IMR-90 (cell line): ENCODE data around the gene STX2. TPM values are rescaled to one million over a fixed set of nuclear protein-coding genes. Genes with fewer than 3 reads are reported as not detected.

Experiments used
- ATAC-seq: fragments of 200-7000 bp; cut with Tn5 transposase; 2 replicates; pipeline ENCODE4 v1.9.1; 2020; ENCODE audit warnings: low read depth, mild to moderate bottlenecking, moderate library complexity
- BruUV-seq: library from RNA; stranded (reverse); fragments of 400-500 nt; replicated peaks from 2 replicates; lab custom pipeline; 2021; lab: Mats Ljungman, UMichigan
- CTCF ChIA-PET: fragments of 300-600 bp; formaldehyde crosslinking; extraction: SDS; loops from one replicate; lab custom pipeline; 2021; ENCODE audit warnings: antibody characterized with exemption; lab: Yijun Ruan, JAX
- POLR2A ChIA-PET: fragments of 300-600 bp; sonication (Branson Sonifier 250); formaldehyde crosslinking; loops from one replicate; lab custom pipeline; 2022; ENCODE audit warnings: antibody characterized with exemption; ENCODE audit not compliant: unreplicated experiment; lab: Charles Lee
- DNase-seq: peaks from one replicate; pipeline ENCODE4 v3.0.0; 2013
- H2AFZ ChIP-seq: replicated peaks from 2 replicates; pipeline ENCODE3; 2013; ENCODE audit warnings: low read length, mild to moderate bottlenecking; ENCODE audit not compliant: poor library complexity
- H2AK5ac ChIP-seq: 2 replicates; pipeline ENCODE4 v1.6.1; 2013; ENCODE audit warnings: low read depth, low read length, inconsistent platforms
- H2AK9ac ChIP-seq: replicated peaks from 2 replicates; pipeline ENCODE3; 2013; ENCODE audit warnings: mild to moderate bottlenecking, low read depth, low read length, moderate library complexity; ENCODE audit not compliant: poor library complexity
- H2BK120ac ChIP-seq: 2 replicates; pipeline ENCODE4 v1.6.1; 2013; ENCODE audit warnings: low read depth, low read length, inconsistent platforms
- H2BK15ac ChIP-seq: 3 replicates; pipeline ENCODE4 v1.6.1; 2013; ENCODE audit warnings: low read depth, low read length, inconsistent platforms
- H2BK20ac ChIP-seq: 2 replicates; pipeline ENCODE4 v1.6.1; 2013; ENCODE audit warnings: low read depth, mild to moderate bottlenecking, inconsistent platforms, low read length, moderate library complexity
- H2BK5ac ChIP-seq: 2 replicates; pipeline ENCODE4 v1.6.1; 2013; ENCODE audit warnings: mild to moderate bottlenecking, low read depth, low read length, inconsistent platforms; ENCODE audit not compliant: poor library complexity, severe bottlenecking
- H3K14ac ChIP-seq: replicated peaks from 2 replicates; pipeline ENCODE4 v1.6.1; 2013; ENCODE audit warnings: low read depth, low read length, inconsistent platforms
- H3K18ac ChIP-seq: 2 replicates; pipeline ENCODE4 v1.6.1; 2013; ENCODE audit warnings: low read depth, low read length, control low read depth
- H3K23ac ChIP-seq: 2 replicates; pipeline ENCODE4 v1.6.1; 2013; ENCODE audit warnings: low read depth, low read length, inconsistent platforms
- H3K27ac ChIP-seq: 2 replicates; pipeline ENCODE4 v1.5.1; 2013; ENCODE audit warnings: mild to moderate bottlenecking, control low read depth, low read length; ENCODE audit not compliant: insufficient read depth
- H3K27me3 ChIP-seq: 2 replicates; pipeline ENCODE4 v1.6.1; 2013; ENCODE audit warnings: low read length; ENCODE audit not compliant: control insufficient read depth, insufficient read depth
- H3K36me3 ChIP-seq: 2 replicates; pipeline ENCODE4 v1.6.1; 2013; ENCODE audit warnings: low read length, mixed read lengths; ENCODE audit not compliant: control insufficient read depth, insufficient read depth
- H3K4ac ChIP-seq: 2 replicates; pipeline ENCODE4 v1.6.1; 2013; ENCODE audit warnings: low read depth, low read length, inconsistent platforms
- H3K4me1 ChIP-seq: 2 replicates; pipeline ENCODE4 v1.6.1; 2013; ENCODE audit warnings: low read length, mixed read lengths; ENCODE audit not compliant: control insufficient read depth, insufficient read depth
- H3K4me2 ChIP-seq: 2 replicates; pipeline ENCODE4 v1.6.1; 2013; ENCODE audit warnings: low read depth, mild to moderate bottlenecking, control low read depth, low read length, moderate library complexity
- H3K4me3 ChIP-seq: 2 replicates; pipeline ENCODE4 v1.5.1; 2013; ENCODE audit warnings: low read depth, mild to moderate bottlenecking, control low read depth, low read length, moderate library complexity; ENCODE audit not compliant: insufficient read depth
- H3K56ac ChIP-seq: 2 replicates; pipeline ENCODE4 v1.6.1; 2013; ENCODE audit warnings: low read length, inconsistent platforms; ENCODE audit not compliant: insufficient read depth; ENCODE audit errors: extremely low read depth
- H3K79me1 ChIP-seq, 2 experiments: 2 replicates each; pipeline ENCODE4 v1.6.1; 2013; ENCODE audit warnings: low read length in 2 of 2, inconsistent platforms in 1 of 2, low read depth in 1 of 2
- H3K9ac ChIP-seq: 2 replicates; pipeline ENCODE4 v1.6.1; 2013; ENCODE audit warnings: low read depth, low read length, control low read depth
- H3K9me1 ChIP-seq: 2 replicates; pipeline ENCODE4 v1.6.1; 2013; ENCODE audit warnings: low read length, inconsistent platforms; ENCODE audit not compliant: insufficient read depth
- H3K9me3 ChIP-seq: 2 replicates; pipeline ENCODE4 v1.6.1; 2013; ENCODE audit warnings: low read length; ENCODE audit not compliant: control insufficient read depth, insufficient read depth
- H4K20me1 ChIP-seq: 2 replicates; pipeline ENCODE4 v1.6.1; 2013; ENCODE audit warnings: low read length, inconsistent platforms; ENCODE audit not compliant: insufficient read depth
- H4K5ac ChIP-seq: 2 replicates; pipeline ENCODE4 v1.6.1; 2013; ENCODE audit warnings: mild to moderate bottlenecking, low read depth, low read length, control low read depth
- H4K8ac ChIP-seq, 2 experiments: 2 replicates each; pipeline ENCODE4 v1.6.1; 2013; ENCODE audit warnings: low read depth in 2 of 2, low read length in 2 of 2, control low read depth in 1 of 2, inconsistent platforms in 1 of 2
- H4K91ac ChIP-seq: 2 replicates; pipeline ENCODE4 v1.6.1; 2013; ENCODE audit warnings: low read depth, low read length, inconsistent platforms; ENCODE audit not compliant: insufficient read depth
- BHLHE40 ChIP-seq: fragments of 150-350 bp; IDR thresholded peaks from 2 replicates; pipeline ENCODE4 v1.6.1; 2016; ENCODE audit warnings: mild to moderate bottlenecking, low read depth, low read length
- CEBPB ChIP-seq: IDR thresholded peaks from 2 replicates; pipeline ENCODE4 v1.6.1; 2012; ENCODE audit warnings: low read depth, low read length, improper control_type of control experiment
- CHD1 ChIP-seq: IDR thresholded peaks from 2 replicates; pipeline ENCODE4 v1.6.1; 2012; ENCODE audit warnings: low read depth, low read length, improper control_type of control experiment
- CTCF ChIP-seq: conservative IDR thresholded peaks from 2 replicates; pipeline ENCODE4 v1.5.1; 2012; ENCODE audit warnings: mild to moderate bottlenecking, low read depth, low read length, improper control_type of control experiment
- ELK1 ChIP-seq: fragments of 150-350 bp; IDR thresholded peaks from 2 replicates; pipeline ENCODE4 v1.6.1; 2016; ENCODE audit warnings: low read depth, mild to moderate bottlenecking, low read length, moderate library complexity, borderline replicate concordance
- FOS ChIP-seq: fragments of 150-350 bp; IDR thresholded peaks from 2 replicates; pipeline ENCODE4 v1.6.1; 2016; ENCODE audit warnings: low read depth, low read length
- MAFK ChIP-seq: IDR thresholded peaks from 2 replicates; pipeline ENCODE4 v1.6.1; 2012; ENCODE audit warnings: low read depth, low read length, improper control_type of control experiment
- MAZ ChIP-seq: IDR thresholded peaks from 2 replicates; pipeline ENCODE4 v1.6.1; 2012; ENCODE audit warnings: low read depth, mild to moderate bottlenecking, low read length, improper control_type of control experiment, moderate library complexity, borderline replicate concordance
- MXI1 ChIP-seq: IDR thresholded peaks from 2 replicates; pipeline ENCODE4 v1.6.1; 2012; ENCODE audit warnings: low read depth, mild to moderate bottlenecking, low read length, moderate library complexity, borderline replicate concordance
- NFE2L2 ChIP-seq: fragments of 150-350 bp; IDR thresholded peaks from 2 replicates; pipeline ENCODE4 v1.6.1; 2016; ENCODE audit warnings: low read depth, mild to moderate bottlenecking, low read length
- POLR2A ChIP-seq: IDR thresholded peaks from 2 replicates; pipeline ENCODE4 v1.6.1; 2012; ENCODE audit warnings: mild to moderate bottlenecking, low read depth, low read length
- RAD21 ChIP-seq: IDR thresholded peaks from 2 replicates; pipeline ENCODE4 v1.6.1; 2012; ENCODE audit warnings: low read length, improper control_type of control experiment
- RCOR1 ChIP-seq: IDR thresholded peaks from 2 replicates; pipeline ENCODE4 v1.6.1; 2012; ENCODE audit warnings: mild to moderate bottlenecking, low read length, improper control_type of control experiment; ENCODE audit not compliant: insufficient replicate concordance
- RFX5 ChIP-seq: IDR thresholded peaks from 2 replicates; pipeline ENCODE4 v1.8.0; 2012; ENCODE audit warnings: low read depth, mild to moderate bottlenecking, low read length, moderate library complexity
- SMC3 ChIP-seq: fragments of 150-350 bp; IDR thresholded peaks from 2 replicates; pipeline ENCODE4 v1.6.1; 2016; ENCODE audit warnings: low read depth, mild to moderate bottlenecking, antibody characterized with exemption, low read length, moderate library complexity
- USF2 ChIP-seq: fragments of 150-350 bp; IDR thresholded peaks from 2 replicates; pipeline ENCODE4 v1.6.1; 2017; ENCODE audit warnings: mild to moderate bottlenecking, antibody characterized with exemption, low read length, low read depth
- WGBS, 2 experiments: methylation state at CpG; one replicate each; pipeline versions ENCODE4 v1.1.5 to v1.1.7; 2013; ENCODE audit warnings: missing lambda C conversion rate in 2 of 2; ENCODE audit not compliant: insufficient read length in 1 of 2; ENCODE audit errors: extremely low coverage in 2 of 2; 5-methylcytosine and 5-hydroxymethylcytosine counted together
- dilution Hi-C: fragments of 300-500 bp; cut with HindIII; formaldehyde crosslinking; loops from one replicate; pipeline ENCODE4 v1.14.3; 2018; ENCODE audit warnings: low sequenced_read_pairs; ENCODE audit not compliant: unreplicated experiment
- in situ Hi-C: fragments of 300-500 bp; cut with MboI; formaldehyde crosslinking; loops from 3 replicates; pipeline ENCODE4 v1.14.3; 2019; ENCODE audit warnings: low sequenced_read_pairs, inconsistent platforms, mixed read lengths
- intact Hi-C: fragments of 100-400 bp; cut with micrococcal nuclease; formaldehyde crosslinking; loops from 2 replicates; pipeline ENCODE4 v1.10.0; 2022
- polyA plus RNA-seq, 3 experiments: library from polyadenylated mRNA; depleted of rRNA; stranded (reverse); fragments of >200 nt; gene quantifications; 2 replicates each; pipeline ENCODE4 v1.2.3, GENCODE V29; 2012; ENCODE audit warnings: low replicate concordance in 1 of 3
- total RNA-seq: library from RNA; depleted of rRNA; stranded (reverse); fragments of >200 nt; gene quantifications from 2 replicates; pipeline ENCODE4 v1.2.3, GENCODE V29; 2012

The STX2 gene
- total and polyA plus RNA-seq, 2 of the 4 experiments (the other 2 are of a cell fraction) = 26.9 to 32.5 TPM

GRCh38 chr12:130742112-130742511 is 96.9 kb downstream of the STX2 start:
- Histone ChIP-seq H2AK9ac (no peak overlapping the region), H3K23ac (no peak overlapping the region), H3K18ac (no peak overlapping the region), H2BK20ac (no peak overlapping the region), H3K9me3 (peaks cover 17% of the 10 kb centered on the region; the same call in 1 of the 2 replicates), H3K27me3 (no peaks in the 10 kb centered on the region), H2AK5ac (no peak overlapping the region), H4K20me1 (no peaks in the 10 kb centered on the region), H2AFZ (no peak overlapping the region), H3K9me1 (no peaks in the 10 kb centered on the region), H2BK15ac (no peak overlapping the region), H3K4me3 (no peak overlapping the region), H3K14ac (no peak overlapping the region), H2BK5ac (no peak overlapping the region), H3K4me2 (no peak overlapping the region), H3K4ac (no peak overlapping the region), H2BK120ac (no peak overlapping the region), H3K4me1 (no peaks in the 10 kb centered on the region), H4K91ac (no peak overlapping the region), H3K9ac (no peak overlapping the region), H3K36me3 (no peaks in the 10 kb centered on the region), H4K5ac (no peak overlapping the region), H3K56ac (no peak overlapping the region), H3K27ac (no peak overlapping the region), H3K79me1 (no peaks in the 10 kb centered on the region), H4K8ac (no peak overlapping the region)
- in situ Hi-C loops (loop anchor here (25.0 kb wide), 2 partner anchors 705 to 1955 kb away; no protein-coding TSS in a partner anchor), dilution Hi-C loops (no loop called here), intact Hi-C loops (no loop called here)
- no TSS peak for BruUV-seq
- CTCF ChIA-PET = no interaction called here
- ATAC-seq (no peak), DNase-seq (no peak)
- POLR2A ChIA-PET = no interaction called here
- TF ChIP-seq RFX5 = no peak
- TF ChIP-seq RAD21 = no peak
- TF ChIP-seq RCOR1 = no peak
- no peak for TF ChIP-seq MAFK
- no peak for TF ChIP-seq ELK1
- no peak for TF ChIP-seq USF2
- TF ChIP-seq MXI1 = no peak
- TF ChIP-seq CTCF = no peak
- no peak for TF ChIP-seq SMC3
- no peak for TF ChIP-seq BHLHE40
- no peak for TF ChIP-seq CEBPB
- TF ChIP-seq POLR2A = no peak
- no peak for TF ChIP-seq NFE2L2
- no peak for TF ChIP-seq MAZ
- TF ChIP-seq CHD1 = no peak
- TF ChIP-seq FOS = no peak
- WGBS, 2 experiments = 48% methylated on average over 2 of the region's 12 CpGs; no CpG with 5 or more reads in 1 of the 2 experiments
